ENCODE results near the gene GLDC. TPM values are rescaled to one million over a fixed set of nuclear protein-coding genes. Genes with fewer than 3 reads are reported as not detected.
"Not testable (repeated sequence)": the region's sequence is repeated elsewhere in the genome, so short reads cannot be mapped to it uniquely, and the experiment has no call there.

The GLDC gene
- total RNA-seq, 6 experiments from 2014 or later = 76.2 to 103 (median 89.3) TPM

GRCh38 chr9:6543204-6543603, 102.3 kb downstream of the GLDC start:
- peaks cover 0 to 56% (median 9%) of the 10 kb centered on the region in 4 donors for H3K36me3 ChIP-seq
- peak in 1 of 4 donors; percentile 26 for ATAC-seq
- no peaks in the 10 kb centered on the region for H3K9me3 ChIP-seq
- H3K27me3 ChIP-seq = no peaks in the 10 kb centered on the region
- TF ChIP-seq POLR2A (IDR thresholded peaks at IDR 0.05) (no peak), CTCF (IDR thresholded peaks at IDR 0.05) (no peak)
- no peak for DNase-seq
- no peaks in the 10 kb centered on the region for H3K4me1 ChIP-seq
- WGBS (ENCODE audit: insufficient coverage, low coverage, low lambda C conversion rate, missing lambda C conversion rate) = 52% methylated on average over 4 of the region's 6 CpGs
- intact Hi-C loops (cut with DNase I) = loop anchor here in 1 of 2 donors (10.0 kb wide), 1 partner anchor 188 kb away; no protein-coding TSS in a partner anchor
- no peak overlapping the region for H3K4me3 ChIP-seq
- no peak overlapping the region for H3K27ac ChIP-seq

- not testable (repeated sequence) for H3K4me3 ChIP-seq, H3K27ac ChIP-seq, DNase-seq, ATAC-seq, H3K4me1 ChIP-seq, H3K27me3 ChIP-seq, H3K9me3 ChIP-seq
- 100% methylated on average over 2 of the region's 5 CpGs for WGBS (ENCODE audit: insufficient coverage, low coverage, low lambda C conversion rate, missing lambda C conversion rate)
- intact Hi-C loops (cut with DNase I) = loop anchor here in 1 of 2 donors (10.0 kb wide), 1 partner anchor 188 kb away; no protein-coding TSS in a partner anchor
- peaks cover 0 to 52% (median 9%) of the 10 kb centered on the region in 4 donors for H3K36me3 ChIP-seq
Observed at GRCh38 chr9:6542617-6543016, 102.9 kb downstream of the GLDC start.

GRCh38 chr9:6538666-6539071, 106.9 kb downstream of the GLDC start:
- WGBS (ENCODE audit: insufficient coverage, low coverage, low lambda C conversion rate, missing lambda C conversion rate) = 73% methylated on average over 3 of the region's 3 CpGs
- no peaks in the 10 kb centered on the region for H3K27me3 ChIP-seq
- H3K9me3 ChIP-seq = no peaks in the 10 kb centered on the region
- H3K4me3 ChIP-seq = no peak overlapping the region
- ATAC-seq = no peak
- no peaks in the 10 kb centered on the region for H3K4me1 ChIP-seq
- intact Hi-C loops (cut with DNase I) = no loop called here
- peaks cover 0 to 39% (median 9%) of the 10 kb centered on the region in 4 donors for H3K36me3 ChIP-seq
- DNase-seq = no peak
- H3K27ac ChIP-seq = no peak overlapping the region
- no peak for TF ChIP-seq POLR2A (IDR thresholded peaks at IDR 0.05)
- no peak for TF ChIP-seq CTCF (IDR thresholded peaks at IDR 0.05)

- ATAC-seq (no peak), DNase-seq (no peak)
- WGBS (ENCODE audit: insufficient coverage, low coverage, low lambda C conversion rate, missing lambda C conversion rate) = 93% methylated on average over 3 of the region's 3 CpGs
- no peak overlapping the region for H3K4me3 ChIP-seq
- intact Hi-C loops (cut with DNase I) = no loop called here
- no peaks in the 10 kb centered on the region for H3K27me3 ChIP-seq
- H3K4me1 ChIP-seq = no peaks in the 10 kb centered on the region
- no peak overlapping the region for H3K27ac ChIP-seq
- H3K9me3 ChIP-seq = no peaks in the 10 kb centered on the region
- H3K36me3 ChIP-seq = peaks cover 0 to 43% (median 8%) of the 10 kb centered on the region in 4 donors
- TF ChIP-seq POLR2A (IDR thresholded peaks at IDR 0.05) (no peak), CTCF (IDR thresholded peaks at IDR 0.05) (no peak)
Observed at GRCh38 chr9:6535594-6535993, 109.9 kb downstream of the GLDC start.

- H3K36me3 ChIP-seq = no peaks in the 10 kb centered on the region
- ATAC-seq (no peak), DNase-seq (no peak)
- H3K9me3 ChIP-seq = peaks cover 0 to 3% (median 0%) of the 10 kb centered on the region in 4 donors
- no peak overlapping the region for H3K27ac ChIP-seq
- no peaks in the 10 kb centered on the region for H3K27me3 ChIP-seq
- H3K4me1 ChIP-seq = no peaks in the 10 kb centered on the region
- TF ChIP-seq CTCF (IDR thresholded peaks at IDR 0.05) (no peak), POLR2A (IDR thresholded peaks at IDR 0.05) (no peak)
- intact Hi-C loops (cut with DNase I) = no loop called here
- 87% methylated on average over 2 of the region's 2 CpGs for WGBS (ENCODE audit: insufficient coverage, low coverage, low lambda C conversion rate, missing lambda C conversion rate)
- no peak overlapping the region for H3K4me3 ChIP-seq
Observed at GRCh38 chr9:6525326-6526045, 120.0 kb downstream of the GLDC start.

All from right lobe of liver (tissue), 6 donors.